H1 (cell line): ENCODE results near the gene ODC1. TPM values are rescaled to one million over a fixed set of nuclear protein-coding genes. Genes with fewer than 3 reads are reported as not detected.
A peak's percentile ranks its signal among the peaks of the same experiment; 100 is the strongest.

ENCODE experiments used
- ASH2L ChIP-seq: fragments of 200-600, 300-600 bp; sonication (generic); IDR thresholded peaks from one replicate; pipeline ENCODE4 v1.7.1; 2017; ENCODE audit warnings: low read length
- CTCF ChIP-seq, 3 experiments: IDR thresholded peaks; 1 replicate in 2 of 3; 2 replicates in 1 of 3; pipeline versions ENCODE4 v1.5.1 to v1.6.1; 2011; ENCODE audit warnings: low read length in 3 of 3, mild to moderate bottlenecking in 3 of 3, inconsistent platforms in 2 of 3, low read depth in 1 of 3, moderate library complexity in 1 of 3; ENCODE audit not compliant: insufficient read depth in 1 of 3; ENCODE audit errors: control extremely low read depth in 1 of 3
- E2F6 ChIP-seq: IDR thresholded peaks from 2 replicates; pipeline ENCODE4 v1.6.1; 2012; ENCODE audit warnings: inconsistent platforms
- FOSL1 ChIP-seq: IDR thresholded peaks from 2 replicates; pipeline ENCODE4 v1.6.1; 2011; ENCODE audit warnings: mild to moderate bottlenecking, low read depth, low read length, moderate library complexity; ENCODE audit not compliant: insufficient read depth
- GABPA ChIP-seq: IDR thresholded peaks from 2 replicates; pipeline ENCODE4 v1.6.1; 2011; ENCODE audit warnings: mild to moderate bottlenecking, low read length, moderate library complexity, borderline replicate concordance; ENCODE audit not compliant: insufficient read depth
- HDAC2 ChIP-seq, 2 experiments: fragments of 300-600 bp in 1 of 2; sonication (generic) in 1 of 2; IDR thresholded peaks; 2 replicates each; pipeline ENCODE4 v1.6.1; 2011 to 2012; ENCODE audit warnings: low read depth in 2 of 2, low read length in 2 of 2, mild to moderate bottlenecking in 2 of 2, moderate library complexity in 2 of 2, borderline replicate concordance in 1 of 2, inconsistent platforms in 1 of 2
- POLR2AphosphoS5 ChIP-seq: IDR thresholded peaks from 2 replicates; pipeline ENCODE4 v1.6.1; 2011; ENCODE audit warnings: low read depth, low read length
- USF2 ChIP-seq: IDR thresholded peaks from 2 replicates; pipeline ENCODE4 v1.6.1; 2011; ENCODE audit warnings: low read length, improper control_type of control experiment
- polyA plus RNA-seq, 7 experiments: library from polyadenylated mRNA; depleted of rRNA in 3 of 7; stranded (reverse) in 5 of 7; unstranded in 2 of 7; fragments of >200 nt in 5 of 7; fragments of 200-250 nt in 2 of 7; gene quantifications; 1 replicate in 5 of 7; 2 replicates in 1 of 7; 4 replicates in 1 of 7; pipeline versions ENCODE4 v1.2.1 to v1.2.3, GENCODE V29; 2011 to 2013; ENCODE audit warnings: missing spikeins in 2 of 7, mixed read lengths in 2 of 7
- total RNA-seq: library from RNA; stranded (reverse); fragmentation: NEBNext Ultra II Directional; extraction: Animal tissue kit (Norgen Biotek cat#: 25700); gene quantifications from 2 replicates; pipeline ENCODE4 v1.2.1, GENCODE V29; 2021

The ODC1 gene
- total and polyA plus RNA-seq, 2 of the 8 experiments (the other 6 are each of a cell fraction or from before 2014, with no cell fraction given), result 57.2 to 76.7 TPM

- TF ChIP-seq CTCF (IDR thresholded peaks at IDR 0.05; ENCODE audit: control extremely low read depth in 1 of 3, insufficient read depth in 1 of 3, low read depth in 1 of 3, low read length in 3 of 3) (peak in 1 of 3 experiments; percentile 15; a peak in 1 of 4 replicates), USF2 (peak; percentile 39; the same call in 1 of the 2 replicates), FOSL1 (no peak), HDAC2 (IDR thresholded peaks at IDR 0.05; ENCODE audit: borderline replicate concordance in 1 of 2, low read depth in 2 of 2, low read length in 2 of 2) (no peak), ASH2L (peak; percentile 40), E2F6 (peak; percentile 99), GABPA (no peak), POLR2AphosphoS5 (peak; percentile 48)
Measured at GRCh38 chr2:10448576-10449485, 704 bp upstream of the ODC1 start (continued).
